Keratinocyte (primary cell): ENCODE measurements around the gene ZG16B. TPM values are rescaled to one million over a fixed set of nuclear protein-coding genes. Genes with fewer than 3 reads are reported as not detected.

ENCODE experiments used
- DNase-seq: peaks from one replicate; pipeline ENCODE4 v3.0.0-alpha.2; 2011; ENCODE audit warnings: low read depth, missing footprints, low spot score
- FAIRE-seq: peaks from 2 replicates; lab custom pipeline; 2011; peaks lifted over from hg19 to GRCh38; lab: Jason Lieb, UNC
- H2AFZ ChIP-seq: 2 replicates; pipeline ENCODE4 v1.6.0; 2012; ENCODE audit warnings: low read length, control low read depth, inconsistent platforms; ENCODE audit not compliant: control insufficient read depth
- H3K27ac ChIP-seq: 2 replicates; pipeline ENCODE4 v1.5.1; 2011; ENCODE audit warnings: low read length; ENCODE audit not compliant: control insufficient read depth, insufficient read depth
- H3K27me3 ChIP-seq: 3 replicates; pipeline ENCODE4 v1.6.0; 2011; ENCODE audit warnings: low read length; ENCODE audit not compliant: control insufficient read depth, insufficient read depth; ENCODE audit errors: extremely low read depth
- H3K36me3 ChIP-seq, 2 experiments: 2 replicates in 1 of 2; 3 replicates in 1 of 2; pipeline ENCODE4 v1.5.1; 2011; ENCODE audit warnings: low read length in 2 of 2, mild to moderate bottlenecking in 1 of 2; ENCODE audit not compliant: control insufficient read depth in 2 of 2, insufficient read depth in 2 of 2; ENCODE audit errors: extremely low read depth in 1 of 2
- H3K4me1 ChIP-seq: 3 replicates; pipeline ENCODE4 v1.5.1; 2011; ENCODE audit warnings: low read length; ENCODE audit not compliant: control insufficient read depth, insufficient read depth; ENCODE audit errors: extremely low read depth
- H3K4me2 ChIP-seq: 3 replicates; pipeline ENCODE4 v1.6.0; 2011; ENCODE audit warnings: low read depth, low read length; ENCODE audit not compliant: control insufficient read depth, insufficient read depth; ENCODE audit errors: extremely low read depth
- H3K4me3 ChIP-seq, 3 experiments: fragments of 200-600 bp in 1 of 3; sonication (generic) in 1 of 3; 2 replicates in 2 of 3; 3 replicates in 1 of 3; pipeline ENCODE4 v1.5.1; 2011 to 2016; ENCODE audit warnings: low read length in 3 of 3, mild to moderate bottlenecking in 3 of 3, control low read depth in 2 of 3, inconsistent platforms in 1 of 3, low read depth in 1 of 3, mixed read lengths in 1 of 3, mixed run types in 1 of 3, moderate library complexity in 1 of 3; ENCODE audit not compliant: control insufficient read depth in 2 of 3, insufficient read depth in 2 of 3; ENCODE audit errors: extremely low read depth in 1 of 3
- H3K79me2 ChIP-seq: 2 replicates; pipeline ENCODE4 v1.6.0; 2012; ENCODE audit warnings: low read length; ENCODE audit not compliant: control insufficient read depth, insufficient read depth
- H3K9ac ChIP-seq: 3 replicates; pipeline ENCODE4 v1.6.0; 2011; ENCODE audit warnings: low read length; ENCODE audit not compliant: control insufficient read depth, insufficient read depth; ENCODE audit errors: extremely low read depth
- H3K9me1 ChIP-seq: 3 replicates; pipeline ENCODE4 v1.6.0; 2011; ENCODE audit warnings: low read length; ENCODE audit not compliant: control insufficient read depth, insufficient read depth; ENCODE audit errors: extremely low read depth
- H3K9me3 ChIP-seq: 2 replicates; pipeline ENCODE4 v1.5.1; 2012; ENCODE audit warnings: low read depth, low read length; ENCODE audit not compliant: control insufficient read depth
- H4K20me1 ChIP-seq: 3 replicates; pipeline ENCODE4 v1.6.0; 2011; ENCODE audit warnings: low read length; ENCODE audit not compliant: control insufficient read depth, insufficient read depth; ENCODE audit errors: extremely low read depth
- EZH2 ChIP-seq: IDR thresholded peaks from one replicate; pipeline ENCODE4 v1.6.1; 2012; ENCODE audit warnings: inconsistent platforms, mild to moderate bottlenecking, low read length, moderate library complexity
- dilution Hi-C: fragments of 300-500 bp; cut with MboI; formaldehyde crosslinking; loops from one replicate; pipeline ENCODE4 v1.7.0; 2020; ENCODE audit warnings: low sequenced_read_pairs; ENCODE audit not compliant: extremely low pct_ligation_motif_present
- polyA plus RNA-seq, 5 experiments: library from polyadenylated mRNA; depleted of rRNA in 3 of 5; stranded (reverse) in 3 of 5; stranded (forward) in 1 of 5; unstranded in 1 of 5; fragments of >200 nt; gene quantifications; 1 replicate in 1 of 5; 2 replicates in 3 of 5; 3 replicates in 1 of 5; pipeline versions ENCODE4 v1.2.1 to v1.2.3, GENCODE V29; 2011 to 2012; ENCODE audit warnings: missing spikeins in 2 of 5, low read depth in 1 of 5, low replicate concordance in 1 of 5
- TF ChIP-seq, protein P1 (sequence below), 3 experiments: IDR thresholded peaks in 1 of 3; conservative IDR thresholded peaks in 1 of 3; optimal IDR thresholded peaks in 1 of 3; 2 replicates in 2 of 3; 3 replicates in 1 of 3; pipeline versions ENCODE3 to v1.5.1; 2011; ENCODE audit warnings: low read length in 3 of 3, mild to moderate bottlenecking in 3 of 3, moderate library complexity in 2 of 3, control low read depth in 1 of 3, inconsistent platforms in 1 of 3; ENCODE audit not compliant: insufficient read depth in 2 of 3; ENCODE audit errors: extremely low read depth in 1 of 3

The ZG16B gene
- polyA plus RNA-seq, 1 donor (not counting 4 experiments of a cell fraction or from before 2014, with no cell fraction given): 2.1 TPM

DNA sequence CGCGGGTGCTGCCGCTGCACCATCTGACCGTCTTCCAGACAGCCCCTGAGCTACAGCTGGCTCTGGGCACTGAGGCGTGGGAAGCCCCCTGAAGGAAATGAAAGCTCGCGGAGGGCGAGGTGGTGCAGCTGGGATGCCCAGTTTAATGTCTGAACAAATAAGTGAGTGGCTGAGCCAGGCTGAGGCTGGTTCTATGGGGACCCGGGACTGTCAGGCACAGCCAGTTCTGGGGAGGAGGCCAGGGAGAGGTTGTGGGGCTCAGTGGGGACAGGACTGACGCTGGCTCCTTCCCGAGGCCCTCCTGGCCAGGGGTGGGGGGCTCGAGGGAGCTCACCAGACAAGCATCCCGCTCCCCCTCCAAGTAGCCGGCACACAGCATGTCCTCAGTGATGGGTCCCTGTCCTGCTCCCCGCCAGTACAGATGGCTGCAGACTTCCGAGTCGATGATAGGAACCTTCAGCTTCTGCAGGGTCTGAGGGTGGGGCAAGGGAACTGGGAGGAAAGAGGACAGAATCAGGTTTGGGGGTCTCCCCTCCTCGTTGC lies 23.5 kb downstream of the ZG16B start:
- Histone ChIP-seq H3K9me3 (no peaks in the 10 kb centered on the region), H3K36me3 (peaks cover 0 to 3% of the 10 kb centered on the region in 2 experiments), H3K27ac (no peak overlapping the region), H4K20me1 (no peaks in the 10 kb centered on the region), H3K27me3 (no peaks in the 10 kb centered on the region), H3K4me1 (peaks cover 13% of the 10 kb centered on the region), H3K4me2 (no peak overlapping the region), H3K79me2 (no peaks in the 10 kb centered on the region), H3K9me1 (no peaks in the 10 kb centered on the region), H3K9ac (no peak overlapping the region), H3K4me3 (no peak overlapping the region), H2AFZ (no peak overlapping the region)
- no peak for DNase-seq
- FAIRE-seq: no peak
- dilution Hi-C loops: no loop called here
- TF ChIP-seq, protein P1, sequence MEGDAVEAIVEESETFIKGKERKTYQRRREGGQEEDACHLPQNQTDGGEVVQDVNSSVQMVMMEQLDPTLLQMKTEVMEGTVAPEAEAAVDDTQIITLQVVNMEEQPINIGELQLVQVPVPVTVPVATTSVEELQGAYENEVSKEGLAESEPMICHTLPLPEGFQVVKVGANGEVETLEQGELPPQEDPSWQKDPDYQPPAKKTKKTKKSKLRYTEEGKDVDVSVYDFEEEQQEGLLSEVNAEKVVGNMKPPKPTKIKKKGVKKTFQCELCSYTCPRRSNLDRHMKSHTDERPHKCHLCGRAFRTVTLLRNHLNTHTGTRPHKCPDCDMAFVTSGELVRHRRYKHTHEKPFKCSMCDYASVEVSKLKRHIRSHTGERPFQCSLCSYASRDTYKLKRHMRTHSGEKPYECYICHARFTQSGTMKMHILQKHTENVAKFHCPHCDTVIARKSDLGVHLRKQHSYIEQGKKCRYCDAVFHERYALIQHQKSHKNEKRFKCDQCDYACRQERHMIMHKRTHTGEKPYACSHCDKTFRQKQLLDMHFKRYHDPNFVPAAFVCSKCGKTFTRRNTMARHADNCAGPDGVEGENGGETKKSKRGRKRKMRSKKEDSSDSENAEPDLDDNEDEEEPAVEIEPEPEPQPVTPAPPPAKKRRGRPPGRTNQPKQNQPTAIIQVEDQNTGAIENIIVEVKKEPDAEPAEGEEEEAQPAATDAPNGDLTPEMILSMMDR (optimal IDR thresholded peaks at IDR 0.05 in 1 of 3, IDR thresholded peaks at IDR 0.05 in 1 of 3, conservative IDR thresholded peaks at IDR 0.05 in 1 of 3; ENCODE audit: extremely low read depth in 1 of 3, insufficient read depth in 2 of 3, low read length in 3 of 3): no peak
- TF ChIP-seq EZH2: no peak

DNA sequence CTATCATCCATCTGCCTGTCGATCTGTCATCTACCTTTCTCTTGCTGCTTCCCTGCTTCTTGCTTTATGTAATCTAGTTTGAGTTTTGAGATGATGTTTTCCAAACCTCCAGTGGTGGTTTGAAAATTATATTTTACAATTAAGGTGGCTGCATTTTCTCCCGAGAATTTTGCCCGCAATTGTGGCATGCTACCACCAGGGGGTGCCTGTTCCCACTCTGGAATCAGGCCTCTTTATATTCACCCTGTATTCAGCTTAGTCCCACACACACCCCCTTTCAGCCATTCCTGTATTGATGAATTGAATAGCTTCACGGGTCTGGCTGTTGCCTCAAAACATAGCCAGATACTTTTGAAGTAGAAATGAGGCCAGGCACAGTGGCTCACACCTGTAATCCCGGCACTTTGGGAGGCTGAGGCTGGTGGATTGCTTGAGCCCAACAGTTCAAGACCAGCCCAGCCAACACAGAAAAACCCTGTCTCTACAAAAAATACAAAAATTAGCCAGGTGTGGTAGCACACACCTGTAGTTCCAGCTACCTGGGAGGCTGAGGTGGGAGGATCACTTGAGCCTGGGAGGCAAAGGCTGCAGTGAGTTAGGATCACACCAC lies 24.7 kb downstream of the ZG16B start:
- H3K27me3 ChIP-seq: no peaks in the 10 kb centered on the region
- H3K36me3 ChIP-seq: peaks cover 0 to 3% of the 10 kb centered on the region in 2 experiments
- H3K4me1 ChIP-seq: peaks cover 17% of the 10 kb centered on the region
- no peak overlapping the region for H2AFZ ChIP-seq
- FAIRE-seq: no peak
- no peaks in the 10 kb centered on the region for H3K9me1 ChIP-seq
- H3K27ac ChIP-seq: no peak overlapping the region
- no peaks in the 10 kb centered on the region for H4K20me1 ChIP-seq
- no peaks in the 10 kb centered on the region for H3K9me3 ChIP-seq
- H3K79me2 ChIP-seq: no peaks in the 10 kb centered on the region
- H3K9ac ChIP-seq: no peak overlapping the region
- no peak overlapping the region for H3K4me3 ChIP-seq
- H3K4me2 ChIP-seq: no peak overlapping the region
- DNase-seq: no peak
- TF ChIP-seq, protein P1 (optimal IDR thresholded peaks at IDR 0.05 in 1 of 3, IDR thresholded peaks at IDR 0.05 in 1 of 3, conservative IDR thresholded peaks at IDR 0.05 in 1 of 3; ENCODE audit: extremely low read depth in 1 of 3, insufficient read depth in 2 of 3, low read length in 3 of 3): peak; percentile 58 to 71 (median 64)
- no peak for TF ChIP-seq EZH2
- dilution Hi-C loops: no loop called here
